NCI-H187 treated with DMSO at 0.1 percent for 48 hours (cell line): ENCODE data around the gene ANKRD22.

Experiments
- DNase-seq: peaks from one replicate; lab custom pipeline; 2025; lab: John Stamatoyannopoulos, UW

The ANKRD22 gene

DNA sequence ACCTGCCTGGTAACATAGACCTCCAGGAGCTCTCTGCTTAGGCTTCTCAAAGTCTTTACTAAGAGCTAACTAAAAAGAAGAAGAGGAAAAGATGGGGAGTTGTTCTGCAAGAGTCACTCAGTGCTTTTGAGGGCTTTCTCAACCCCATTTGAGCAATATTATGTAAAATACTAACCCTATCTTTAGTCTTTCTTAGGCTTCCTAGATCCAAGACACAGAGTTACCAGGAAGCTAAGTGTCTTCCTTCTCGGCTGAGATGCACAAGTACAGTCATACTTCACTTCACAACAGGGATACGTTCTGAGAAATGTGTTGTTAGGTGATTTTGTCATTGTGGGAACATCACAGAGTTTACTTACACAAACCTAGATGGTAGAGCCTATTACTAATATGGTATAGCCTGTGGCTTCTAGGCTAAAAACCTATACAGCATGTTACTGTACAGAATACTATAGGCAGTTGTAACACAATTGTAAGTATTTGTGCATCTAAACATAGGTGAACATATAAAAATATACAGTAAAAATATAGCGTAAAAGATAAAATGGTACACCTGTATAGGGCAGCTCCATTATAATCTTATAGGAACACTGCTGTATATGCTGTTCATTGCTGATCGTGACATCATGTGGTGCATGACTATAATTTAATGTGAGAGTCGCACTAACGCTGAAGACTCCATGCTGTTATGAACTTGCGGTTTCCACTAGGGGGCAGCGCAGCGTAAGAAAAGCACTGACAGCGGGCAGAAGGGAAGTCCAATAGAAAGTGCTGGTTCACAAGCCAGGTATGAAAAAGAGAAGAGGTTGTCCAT lies 16.3 kb downstream of the ANKRD22 start:
- peak; percentile 35 for DNase-seq

DNA sequence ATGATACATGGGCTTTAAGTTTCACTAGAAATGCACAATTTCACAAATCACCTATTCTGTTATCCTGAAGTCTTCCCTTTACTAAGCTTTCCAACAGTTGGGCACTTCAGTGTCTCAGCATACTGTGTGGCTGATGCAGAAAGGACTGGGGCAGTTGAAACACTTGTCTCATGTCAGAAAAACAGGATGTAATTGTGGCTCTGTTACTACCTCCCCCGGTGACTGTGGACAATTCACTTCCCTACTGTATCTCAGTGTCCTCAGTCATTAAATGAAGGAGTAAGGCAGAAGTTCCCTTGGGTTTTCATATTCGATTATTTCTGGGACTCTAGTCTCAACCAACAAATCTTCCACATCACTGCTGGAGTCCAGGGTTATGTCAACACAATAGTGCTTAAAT lies 17.9 kb downstream of the ANKRD22 start:
- no peak for DNase-seq

DNA sequence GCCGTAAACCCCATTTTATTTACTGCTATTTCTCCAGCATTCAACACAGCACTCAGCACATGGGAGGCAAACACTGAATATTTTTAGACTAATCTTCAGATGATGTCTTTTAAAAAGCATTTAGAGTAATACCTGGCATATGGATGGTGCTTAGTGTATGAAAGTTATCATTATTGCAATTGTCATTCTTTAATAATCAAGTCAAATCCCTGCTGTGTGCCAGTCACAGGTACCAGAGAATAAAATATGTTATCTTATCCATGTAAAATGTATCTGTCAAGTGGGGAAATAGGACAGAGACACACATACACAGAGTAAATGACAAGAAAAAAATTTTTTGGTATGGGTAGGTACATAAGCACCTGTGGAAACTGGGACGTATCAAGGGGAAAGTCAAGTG lies 18.5 kb downstream of the ANKRD22 start:
- no peak for DNase-seq

DNA sequence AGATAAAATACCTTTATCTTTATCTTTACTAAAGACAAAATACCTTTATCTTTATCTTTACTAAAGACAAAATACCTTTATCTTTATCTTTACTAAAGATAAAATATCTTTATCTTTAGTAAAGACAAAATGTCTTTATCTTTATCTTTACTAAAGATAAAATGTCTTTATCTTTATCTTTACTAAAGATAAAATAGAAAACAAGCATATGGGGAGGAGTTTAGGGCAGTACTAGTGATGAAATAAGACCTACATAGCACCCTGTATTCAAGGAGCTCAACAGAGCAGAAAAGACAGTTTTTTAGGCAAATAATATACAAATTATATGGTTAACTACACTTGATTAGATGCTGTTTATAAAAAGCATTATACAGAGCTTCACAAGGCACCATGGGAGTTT lies 19.3 kb downstream of the ANKRD22 start:
- DNase-seq = no peak

DNA sequence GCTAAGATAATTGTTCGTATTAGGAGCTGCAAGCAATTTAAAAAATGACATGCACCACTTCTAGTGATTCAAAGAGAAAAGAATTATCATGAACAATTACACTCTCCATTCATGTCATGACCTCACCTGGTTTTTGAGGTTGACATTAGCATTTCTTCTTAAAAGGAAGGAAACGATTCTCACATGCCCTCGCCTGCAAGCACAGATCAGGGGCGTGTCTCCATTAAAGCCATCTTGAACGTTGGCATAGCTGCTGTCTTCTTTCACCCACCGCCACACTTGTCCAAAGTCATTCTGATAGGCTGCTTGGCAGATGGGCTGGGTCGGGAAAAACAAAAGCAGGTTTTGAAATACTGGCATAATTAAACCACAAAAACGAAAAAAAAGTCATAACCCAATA lies 19.9 kb downstream of the ANKRD22 start:
- no peak for DNase-seq

DNA sequence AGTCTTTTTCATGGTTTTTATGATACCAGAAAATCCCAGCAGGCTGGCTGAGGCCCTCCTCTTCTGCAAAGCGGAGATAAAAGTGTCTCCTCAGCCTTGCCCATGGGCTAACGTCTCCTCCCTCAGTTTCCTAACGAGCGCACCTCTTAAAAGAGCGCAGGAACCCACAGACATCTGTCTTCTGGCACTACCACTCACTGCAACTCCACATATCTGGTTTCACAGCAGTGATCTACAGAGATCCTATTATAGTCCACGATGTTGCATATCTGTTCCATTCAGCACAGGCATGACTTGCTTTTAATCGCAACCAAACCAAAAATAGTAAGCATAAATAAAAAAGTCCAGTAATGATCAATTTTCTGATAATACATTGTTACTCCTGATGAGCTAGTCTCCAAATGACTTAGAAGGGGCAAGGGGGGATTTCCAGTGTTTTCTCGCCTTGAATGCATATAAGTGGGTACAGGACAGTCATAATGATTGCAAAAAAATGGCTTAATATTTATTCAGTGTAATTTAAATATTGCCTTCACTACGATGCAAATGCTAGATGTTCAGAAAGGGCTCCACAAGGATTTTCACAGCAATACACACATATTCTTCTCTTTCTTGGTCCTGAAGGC lies 20.9 kb downstream of the ANKRD22 start:
- DNase-seq = no peak

DNA sequence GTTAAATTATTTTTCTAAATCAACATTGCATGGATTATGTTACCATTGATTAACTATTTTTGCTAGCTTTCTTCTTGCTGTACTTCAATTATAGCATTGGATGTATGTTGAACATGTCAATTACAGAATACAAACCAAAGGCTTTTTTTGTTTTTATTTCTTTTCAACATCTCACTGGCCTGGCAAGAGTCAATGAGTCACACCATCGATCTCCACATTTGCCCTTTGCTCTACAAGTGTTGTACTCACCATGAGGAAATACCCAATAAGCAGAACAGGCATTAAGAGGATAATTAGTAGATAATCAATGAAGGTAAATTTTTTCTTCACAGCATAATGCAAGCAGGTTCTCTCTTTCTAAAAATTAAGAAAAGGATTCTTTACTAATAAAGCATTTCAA lies 23.3 kb downstream of the ANKRD22 start:
- DNase-seq = no peak

DNA sequence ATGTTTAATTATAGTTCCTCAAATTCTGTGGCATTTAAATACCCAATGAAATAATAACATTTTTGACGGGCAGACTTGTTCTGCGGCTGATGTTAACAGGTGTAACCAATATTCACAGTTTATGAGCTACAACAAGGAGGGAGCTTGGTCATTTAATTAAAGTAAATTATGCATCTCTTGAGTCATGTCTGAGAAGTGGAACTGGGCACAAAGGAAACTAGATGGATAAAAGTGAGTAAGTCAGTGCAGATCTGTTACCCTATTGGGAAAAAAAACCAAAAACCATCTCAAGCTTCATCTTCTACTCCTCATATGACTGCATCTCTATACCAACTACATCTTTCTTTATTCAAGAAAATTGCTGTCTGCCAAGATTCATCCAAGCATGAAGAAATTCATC lies 24.0 kb downstream of the ANKRD22 start:
- no peak for DNase-seq

DNA sequence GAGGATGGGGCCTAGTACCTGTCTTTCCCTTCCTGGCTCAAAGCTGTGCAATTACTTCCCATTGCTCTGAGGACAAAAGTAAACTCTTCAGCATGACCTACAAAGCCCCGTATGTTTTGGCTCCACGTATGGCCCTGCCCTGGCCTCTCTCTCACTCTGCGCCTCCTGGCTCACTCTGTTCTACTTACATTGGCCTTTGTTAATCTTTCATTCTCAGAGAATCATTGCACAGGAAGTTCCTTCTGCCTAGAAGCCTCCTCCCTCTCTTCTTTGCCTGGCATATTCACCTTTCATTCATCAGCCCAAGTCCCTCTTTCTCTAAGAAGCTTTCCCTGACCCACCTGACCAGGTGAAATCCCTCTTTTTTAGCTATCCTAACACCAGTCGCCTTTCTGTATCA lies 25.3 kb downstream of the ANKRD22 start:
- no peak for DNase-seq

DNA sequence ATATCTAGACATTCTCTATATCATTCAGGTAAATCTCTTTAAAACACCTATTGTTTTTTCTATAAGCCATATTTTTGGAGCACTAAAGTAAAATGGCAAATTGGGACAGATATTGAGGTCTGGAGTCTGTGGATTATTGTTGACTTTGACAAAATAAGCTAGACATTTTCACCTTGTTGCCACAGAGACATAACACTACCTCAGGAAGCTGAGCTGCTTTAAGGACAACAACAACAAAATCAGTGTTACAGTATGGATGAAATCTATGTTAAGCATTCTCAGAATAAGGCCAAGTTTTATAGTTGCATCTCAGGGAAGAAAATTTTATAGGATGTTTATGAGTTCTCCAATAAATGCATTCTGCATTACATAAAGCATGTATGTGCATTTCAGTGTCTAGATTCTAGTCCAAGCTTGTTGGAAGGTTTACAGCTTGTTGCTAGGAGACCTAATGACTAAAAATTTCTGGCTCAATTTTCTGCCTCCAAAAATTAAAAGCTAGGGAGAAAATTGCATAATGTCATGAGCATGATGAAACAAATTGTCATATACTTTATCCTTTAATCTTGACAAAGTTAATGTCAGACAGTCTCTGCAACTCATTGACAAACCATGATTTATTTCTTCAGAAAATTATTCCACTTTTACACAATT lies 30.8 kb downstream of the ANKRD22 start:
- no peak for DNase-seq

DNA sequence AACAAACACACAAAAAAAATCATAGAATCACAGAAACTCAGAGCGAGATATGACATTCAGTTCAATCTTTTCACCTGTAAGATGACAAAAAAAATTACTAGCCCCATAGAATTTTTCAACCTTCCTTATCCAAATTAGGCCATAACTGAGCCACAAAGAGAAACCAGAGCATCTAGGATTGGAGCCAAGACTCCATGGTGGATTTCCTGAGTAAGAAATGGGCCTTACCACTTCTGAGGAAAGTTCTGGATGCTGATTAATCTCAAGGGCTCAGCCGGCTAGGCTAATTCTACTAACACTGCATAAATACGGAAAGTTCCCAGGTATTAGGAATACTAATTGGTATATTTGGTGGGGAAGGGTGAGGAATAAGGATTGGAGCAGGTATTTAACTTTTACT lies 32.4 kb downstream of the ANKRD22 start:
- no peak for DNase-seq

DNA sequence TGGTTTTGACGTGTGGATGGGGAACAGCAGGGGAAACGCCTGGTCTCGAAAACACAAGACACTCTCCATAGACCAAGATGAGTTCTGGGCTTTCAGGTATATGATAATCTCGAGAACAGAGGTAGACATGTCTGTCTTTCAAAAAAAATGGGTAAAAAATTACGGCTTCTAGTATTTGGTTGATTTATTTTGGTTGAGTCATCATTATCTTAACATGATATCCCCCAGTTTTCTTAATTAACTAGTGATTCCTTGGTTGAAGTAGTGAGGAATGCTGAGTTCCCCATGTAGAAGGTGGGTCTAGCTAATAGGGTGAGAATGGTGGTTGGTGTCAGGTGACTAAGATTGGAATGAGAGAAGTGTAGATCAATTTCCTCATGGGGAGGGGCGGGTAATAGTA lies 38.4 kb downstream of the ANKRD22 start:
- no peak for DNase-seq

DNA sequence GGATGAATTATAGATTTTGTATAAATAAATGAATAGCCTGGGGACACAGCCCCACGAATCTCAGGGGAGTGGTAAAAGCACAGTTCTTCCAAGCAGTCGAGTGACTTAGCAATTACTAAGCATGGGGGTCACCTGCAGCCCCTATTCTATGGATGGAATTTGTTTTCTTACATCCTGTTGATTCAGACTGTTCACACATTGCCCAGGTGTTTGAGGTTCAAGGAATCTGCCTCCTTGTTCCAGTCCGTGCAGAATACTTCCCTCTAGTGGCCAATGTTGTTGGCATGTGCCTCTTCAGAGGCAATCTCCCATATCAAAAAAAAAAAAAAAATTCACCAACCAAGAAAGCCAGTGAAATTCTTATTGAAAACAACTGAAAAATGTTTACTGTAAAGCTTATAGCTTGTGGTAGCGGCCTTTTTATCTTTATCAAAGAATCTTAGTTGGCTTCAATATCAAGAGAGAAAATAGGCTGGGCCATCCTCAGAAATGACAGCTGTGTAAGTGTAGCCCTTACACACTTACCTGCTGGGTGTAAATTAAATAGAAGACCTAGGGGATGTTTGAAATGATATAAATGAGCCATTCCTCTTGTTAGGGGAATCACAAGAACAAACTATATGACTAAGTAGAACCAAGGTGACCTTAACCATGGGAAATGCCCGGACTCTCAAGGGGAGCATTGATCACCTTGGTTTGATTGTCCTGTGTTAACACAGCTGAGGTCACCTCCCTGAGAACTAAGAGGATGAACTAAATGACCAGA lies 41.3 kb downstream of the ANKRD22 start:
- no peak for DNase-seq

DNA sequence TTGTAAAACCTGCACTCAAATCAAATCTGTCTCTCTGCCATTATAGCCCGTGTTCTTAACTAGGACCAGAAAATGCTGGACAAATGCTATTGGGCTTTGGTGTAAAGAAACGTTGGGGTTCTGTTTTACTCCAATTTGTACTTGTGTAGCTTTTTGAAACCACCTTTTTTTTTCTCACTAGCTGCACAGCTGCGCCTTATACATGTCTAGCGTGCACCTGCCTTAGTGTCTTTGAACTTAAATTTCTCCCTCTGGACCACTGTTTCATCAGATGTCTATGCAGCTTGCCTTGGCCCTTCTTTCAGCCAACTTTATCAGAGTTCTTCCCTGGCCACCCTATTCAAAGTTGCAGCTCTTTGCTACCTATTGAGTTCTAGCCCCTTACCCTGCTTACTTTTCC lies 42.0 kb downstream of the ANKRD22 start:
- no peak for DNase-seq

DNA sequence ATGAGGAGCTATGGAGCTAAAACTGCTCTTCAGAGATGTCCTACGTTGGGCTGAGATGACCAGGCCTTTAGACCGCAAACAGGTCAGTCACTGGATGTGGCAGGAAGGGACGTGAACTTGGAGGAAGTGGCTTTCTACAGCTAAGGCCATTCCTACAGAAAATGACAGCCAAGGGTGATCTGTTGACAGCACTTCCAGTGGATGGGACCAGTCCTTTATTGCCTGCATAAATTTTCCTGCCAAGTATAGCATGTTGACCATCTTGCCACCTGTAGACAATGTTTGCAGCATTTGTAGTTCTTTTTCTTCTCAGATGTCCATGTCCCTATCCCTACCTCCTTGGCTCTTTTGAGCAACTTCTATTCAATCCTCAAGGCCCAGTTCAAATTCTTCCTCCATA lies 45.7 kb downstream of the ANKRD22 start:
- no peak for DNase-seq

DNA sequence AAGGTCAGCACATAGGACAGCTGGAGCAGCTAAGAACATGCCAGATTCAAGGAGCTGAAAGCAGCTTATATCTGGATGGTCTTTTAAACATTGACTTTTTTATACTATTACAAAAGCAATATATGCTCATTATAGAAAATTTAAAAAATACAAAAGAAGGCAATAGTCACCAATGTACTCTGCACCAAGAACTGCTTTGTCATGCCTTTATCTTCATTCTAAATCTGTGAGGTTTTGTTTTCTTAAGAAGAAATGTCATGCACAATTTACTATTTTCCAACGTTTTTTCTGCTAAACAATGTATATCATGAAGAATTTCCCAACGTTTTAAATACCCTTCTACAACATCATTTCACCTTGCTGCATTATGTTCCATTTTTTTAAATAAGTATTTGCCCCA lies 46.3 kb downstream of the ANKRD22 start:
- DNase-seq = no peak

DNA sequence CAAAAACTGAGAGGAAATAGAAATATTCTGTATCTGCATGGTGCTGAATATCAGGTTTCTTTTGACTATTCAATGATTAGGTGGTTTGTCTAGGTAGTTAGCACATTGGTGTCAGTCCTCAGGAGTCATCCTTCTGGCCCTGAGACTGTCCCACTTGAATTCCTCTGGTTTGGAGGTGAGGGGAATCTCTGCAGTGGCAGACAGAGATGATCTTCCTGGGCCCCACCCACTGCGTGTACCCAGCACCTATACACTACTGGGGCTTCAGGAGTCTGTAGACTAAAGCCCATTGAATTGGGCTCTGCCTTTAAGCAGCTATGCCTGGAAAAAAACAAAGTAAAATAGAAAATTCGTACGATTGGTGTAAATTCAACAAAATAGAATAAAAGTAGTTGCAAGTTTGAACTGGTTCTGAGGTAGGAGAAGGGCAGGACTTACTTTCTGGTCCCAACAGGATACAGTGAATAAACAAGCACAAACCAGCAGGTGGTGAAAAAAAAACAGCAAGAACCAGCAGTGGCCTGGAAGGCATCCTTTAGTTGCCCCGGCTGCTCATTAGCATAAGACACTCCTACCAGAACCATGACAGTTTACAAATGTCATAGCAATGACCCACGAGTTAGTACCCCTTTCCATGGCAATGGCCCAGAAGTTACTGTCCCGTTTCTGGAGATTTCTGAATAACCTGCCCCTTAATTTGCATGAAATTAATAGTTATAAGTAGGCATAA lies 47.4 kb downstream of the ANKRD22 start:
- DNase-seq = no peak

DNA sequence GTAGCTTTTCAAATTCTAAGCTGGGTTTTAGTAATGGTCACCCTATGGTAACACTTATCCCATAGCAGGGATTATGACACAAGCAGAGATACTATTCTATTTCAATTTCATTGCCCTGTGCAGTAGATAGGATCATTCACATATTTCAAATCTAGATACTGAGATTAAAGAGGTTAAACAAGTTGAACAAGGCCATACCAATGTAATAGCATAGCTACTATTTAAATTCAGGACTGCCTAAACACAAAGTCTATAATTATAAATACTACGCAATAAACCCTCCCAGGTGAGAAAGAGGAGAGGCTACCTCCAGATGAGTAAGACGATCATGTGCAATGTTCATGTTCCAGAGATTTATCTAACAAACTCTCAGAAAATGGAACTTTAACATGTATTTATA lies 48.0 kb downstream of the ANKRD22 start:
- DNase-seq = no peak

DNA sequence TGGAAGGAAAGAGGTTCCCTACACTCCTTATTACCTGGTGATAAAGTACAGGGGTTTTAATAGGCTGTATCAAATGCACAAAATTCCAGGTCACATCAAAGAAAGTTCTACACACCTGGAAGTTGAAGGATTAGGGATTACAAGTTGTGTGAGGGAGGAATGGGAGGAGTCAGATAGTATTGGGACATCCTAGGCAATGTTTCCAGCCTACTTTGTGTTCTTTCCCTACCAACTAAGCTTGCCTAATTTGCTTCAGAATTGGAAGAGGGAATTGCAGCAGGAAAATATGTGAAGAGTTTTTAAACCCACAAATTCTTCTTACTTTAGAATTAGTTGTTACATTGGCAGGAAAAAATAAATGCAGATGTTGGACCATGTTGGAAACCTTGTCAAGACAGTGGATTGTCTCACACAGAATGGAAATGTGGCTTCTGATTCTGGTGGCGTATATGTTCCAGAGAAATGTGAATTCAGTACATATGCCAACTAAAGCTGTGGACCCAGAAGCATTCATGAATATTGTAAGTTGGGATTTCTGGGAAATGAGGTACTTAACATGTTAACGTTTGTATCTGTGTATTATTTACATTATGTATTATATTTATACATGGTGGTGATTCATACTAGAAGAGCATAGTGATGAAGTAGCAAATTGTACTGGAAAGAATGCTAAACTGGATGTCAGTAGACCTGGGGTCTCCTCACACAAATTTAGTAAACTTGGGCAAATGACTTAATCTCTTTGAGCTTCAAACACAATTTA lies 48.9 kb downstream of the ANKRD22 start, which contains the start of gene LIPM:
LIPM (plus strand) TSS at position 208 of the 763 bp plus-strand sequence; CDS start at position 375, 167 bp downstream.
- DNase-seq = no peak

DNA sequence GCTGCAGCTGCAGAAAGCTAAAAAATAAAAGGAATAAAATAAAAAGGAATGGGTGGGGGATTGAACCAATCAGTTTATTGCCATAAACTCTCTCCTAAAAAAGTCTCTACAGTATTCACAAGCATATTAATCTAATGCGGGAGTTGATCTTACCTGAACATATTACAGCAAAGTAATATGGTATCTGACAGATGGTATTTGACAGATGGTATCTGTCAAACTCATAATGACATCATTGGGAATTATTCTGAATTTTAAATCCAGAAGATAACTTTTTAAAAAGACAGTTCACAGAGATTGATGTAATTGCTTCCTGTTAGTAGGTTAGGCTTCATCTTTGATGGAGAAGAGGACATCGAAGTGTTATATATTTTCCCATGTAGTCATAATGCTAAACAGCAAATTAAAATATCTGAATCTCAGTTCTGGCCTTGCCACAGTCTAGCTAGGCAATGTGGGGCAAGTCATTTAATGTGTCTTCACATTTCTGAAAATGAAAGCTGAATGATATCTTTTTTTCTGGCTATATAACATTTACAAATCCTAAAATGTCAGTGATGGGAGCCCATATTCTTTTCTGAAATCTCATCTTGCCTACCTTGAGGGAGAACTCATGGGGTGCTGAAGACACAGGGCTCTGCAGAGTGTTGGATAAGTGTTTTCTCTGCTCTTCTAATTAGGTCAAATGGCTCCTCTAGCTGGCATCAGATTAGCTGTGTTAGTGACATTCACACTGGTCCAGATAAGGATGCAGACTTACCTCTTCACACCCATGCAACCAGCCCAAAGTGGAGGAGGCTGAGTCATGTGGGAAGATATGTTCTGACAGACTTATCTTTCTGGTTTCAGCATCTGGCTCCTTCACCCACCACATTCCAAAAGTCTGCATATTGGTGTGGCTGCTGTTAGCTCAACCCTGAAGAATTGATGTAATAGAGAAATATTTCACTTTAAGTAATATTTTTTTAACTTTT lies 51.2 kb downstream of the ANKRD22 start:
- no peak for DNase-seq
